ENCODE data around the gene TNFSF4. TPM values are rescaled to one million over a fixed set of nuclear protein-coding genes. Genes with fewer than 3 reads are reported as not detected.
A peak's percentile ranks its signal among the peaks of the same experiment; 100 is the strongest.
"Not testable (repeated sequence)": the region's sequence is repeated elsewhere in the genome, so short reads cannot be mapped to it uniquely, and the experiment has no call there.

TNFSF4 gene
- total RNA-seq, 1 donor = 2.0 TPM

GRCh38 chr1:173168941-173169340 is 38.2 kb downstream of the TNFSF4 start:
- DNase-seq (ENCODE audit: low read depth) = no peak
- H3K4me3 ChIP-seq (ENCODE audit: low read depth, low read length) = no peak overlapping the region
- no peak for TF ChIP-seq CTCF (IDR thresholded peaks at IDR 0.05; ENCODE audit: insufficient read depth, low read length)

- no peak for TF ChIP-seq CTCF (IDR thresholded peaks at IDR 0.05; ENCODE audit: insufficient read depth, low read length)
- DNase-seq (ENCODE audit: low read depth) = no peak
- H3K4me3 ChIP-seq (ENCODE audit: low read depth, low read length) = no peak overlapping the region
Observed at GRCh38 chr1:173164686-173165085, 42.4 kb downstream of the TNFSF4 start.

DNA sequence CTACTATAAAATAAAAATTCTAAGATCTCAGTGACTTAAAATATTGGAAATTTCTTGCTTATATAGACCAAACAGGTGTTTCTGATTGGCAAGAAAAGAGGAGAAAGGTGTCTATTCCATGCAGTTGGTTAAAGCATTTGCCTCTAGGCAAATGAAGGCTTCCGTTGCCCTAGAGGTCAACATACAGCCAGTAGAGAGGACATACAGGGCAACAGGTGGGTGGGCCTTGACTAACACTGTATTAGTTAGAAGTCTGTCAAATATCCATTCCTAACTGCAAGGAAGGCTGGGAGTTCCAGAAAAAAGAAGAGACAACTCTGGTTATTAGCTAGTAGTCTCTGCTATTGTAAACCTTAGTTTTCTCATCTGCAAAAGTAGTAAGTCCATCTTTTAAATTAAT is 43.0 kb downstream of the TNFSF4 start:
- H3K4me3 ChIP-seq (ENCODE audit: low read depth, low read length) = no peak overlapping the region
- no peak for DNase-seq (ENCODE audit: low read depth)
- TF ChIP-seq CTCF (IDR thresholded peaks at IDR 0.05; ENCODE audit: insufficient read depth, low read length) = no peak

DNA sequence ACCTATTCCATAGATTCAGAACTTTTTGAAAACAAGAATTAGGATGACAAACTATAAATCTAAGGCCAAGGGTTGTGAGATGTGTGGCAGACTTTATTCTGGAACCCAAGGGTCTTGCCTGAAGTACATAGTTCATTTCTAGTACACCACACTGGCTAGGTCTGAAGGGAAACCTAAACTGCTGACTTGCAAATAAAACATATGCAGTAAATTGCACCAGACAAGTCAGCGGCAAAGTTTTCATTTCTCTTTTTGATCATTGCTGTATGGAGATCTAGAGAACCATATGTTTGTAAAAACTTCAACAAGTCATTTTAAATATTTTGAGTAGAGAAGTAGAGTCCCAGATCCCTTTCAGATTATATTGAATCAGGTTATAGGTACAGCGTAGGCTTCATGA is 43.9 kb downstream of the TNFSF4 start:
- DNase-seq (ENCODE audit: low read depth) = no peak
- no peak overlapping the region for H3K4me3 ChIP-seq (ENCODE audit: low read depth, low read length)
- TF ChIP-seq CTCF (IDR thresholded peaks at IDR 0.05; ENCODE audit: insufficient read depth, low read length) = no peak

GRCh38 chr1:173162601-173163000 is 44.5 kb downstream of the TNFSF4 start:
- DNase-seq (ENCODE audit: low read depth) = no peak
- no peak for TF ChIP-seq CTCF (IDR thresholded peaks at IDR 0.05; ENCODE audit: insufficient read depth, low read length)
- H3K4me3 ChIP-seq (ENCODE audit: low read depth, low read length) = no peak overlapping the region

GRCh38 chr1:173161510-173162221 is 45.5 kb downstream of the TNFSF4 start:
- no peak overlapping the region for H3K4me3 ChIP-seq (ENCODE audit: low read depth, low read length)
- no peak for TF ChIP-seq CTCF (IDR thresholded peaks at IDR 0.05; ENCODE audit: insufficient read depth, low read length)
- peak; percentile 60 for DNase-seq (ENCODE audit: low read depth)

GRCh38 chr1:173153964-173154363 is 53.2 kb downstream of the TNFSF4 start:
- not testable (repeated sequence) for DNase-seq (ENCODE audit: low read depth); H3K4me3 ChIP-seq (ENCODE audit: low read depth, low read length)

All from fibroblast of the aortic adventitia (primary cell).